GM19467 (cell line): ENCODE results near the gene NOS1.
"Not testable (repeated sequence)": the region's sequence is repeated elsewhere in the genome, so short reads cannot be mapped to it uniquely, and the experiment has no call there.

Experiments used
- ATAC-seq: cut with Tn5 transposase; IDR thresholded peaks from one replicate; pipeline ENCODE4 v1.9.1; 2021; ENCODE audit warnings: mild to moderate bottlenecking, moderate library complexity; ENCODE audit not compliant: unreplicated experiment

The NOS1 gene

DNA sequence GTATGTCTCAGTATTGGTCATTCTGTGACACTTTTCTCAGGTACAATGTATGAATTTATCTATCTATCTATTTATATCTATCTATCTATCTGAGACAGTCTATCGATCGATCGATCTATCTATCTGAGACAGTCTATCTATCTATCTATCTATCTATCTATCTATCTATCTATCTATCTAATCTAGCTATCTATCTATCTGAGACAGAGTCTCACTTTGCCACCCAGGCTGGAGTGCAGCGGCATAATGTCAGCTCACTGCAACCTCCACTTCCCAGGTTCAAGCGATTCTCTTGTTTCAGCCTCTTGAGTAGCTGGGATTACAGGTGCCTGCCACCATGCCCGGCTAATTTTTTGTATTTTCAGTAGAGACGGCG is 180.0 kb downstream of the NOS1 start:
- ATAC-seq, result not testable (repeated sequence)

- ATAC-seq, result no peak
Observed at GRCh38 chr12:117180758-117181467, 180.5 kb downstream of the NOS1 start.

GRCh38 chr12:117178745-117179144 is 182.7 kb downstream of the NOS1 start:
- ATAC-seq, result no peak

GRCh38 chr12:117178301-117178700 is 183.1 kb downstream of the NOS1 start:
- no peak for ATAC-seq

DNA sequence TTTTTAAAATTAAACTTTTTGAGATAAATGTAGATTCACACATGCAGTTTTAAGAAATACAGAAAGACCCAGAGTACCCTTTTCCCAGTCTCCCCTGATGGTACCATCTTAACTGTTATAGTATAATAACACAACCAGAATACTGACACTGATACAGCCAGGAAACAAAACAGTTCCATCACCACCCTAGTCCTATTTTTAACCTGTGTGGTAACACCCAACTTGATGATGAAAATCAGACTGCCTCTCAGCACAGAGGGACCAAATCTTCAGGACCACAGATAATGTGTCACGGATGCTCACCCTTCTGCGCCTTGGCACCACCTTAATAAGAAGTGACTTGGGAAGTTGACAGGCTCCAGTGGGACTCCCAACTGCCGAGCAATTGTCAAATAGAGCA is 189.3 kb downstream of the NOS1 start:
- no peak for ATAC-seq

DNA sequence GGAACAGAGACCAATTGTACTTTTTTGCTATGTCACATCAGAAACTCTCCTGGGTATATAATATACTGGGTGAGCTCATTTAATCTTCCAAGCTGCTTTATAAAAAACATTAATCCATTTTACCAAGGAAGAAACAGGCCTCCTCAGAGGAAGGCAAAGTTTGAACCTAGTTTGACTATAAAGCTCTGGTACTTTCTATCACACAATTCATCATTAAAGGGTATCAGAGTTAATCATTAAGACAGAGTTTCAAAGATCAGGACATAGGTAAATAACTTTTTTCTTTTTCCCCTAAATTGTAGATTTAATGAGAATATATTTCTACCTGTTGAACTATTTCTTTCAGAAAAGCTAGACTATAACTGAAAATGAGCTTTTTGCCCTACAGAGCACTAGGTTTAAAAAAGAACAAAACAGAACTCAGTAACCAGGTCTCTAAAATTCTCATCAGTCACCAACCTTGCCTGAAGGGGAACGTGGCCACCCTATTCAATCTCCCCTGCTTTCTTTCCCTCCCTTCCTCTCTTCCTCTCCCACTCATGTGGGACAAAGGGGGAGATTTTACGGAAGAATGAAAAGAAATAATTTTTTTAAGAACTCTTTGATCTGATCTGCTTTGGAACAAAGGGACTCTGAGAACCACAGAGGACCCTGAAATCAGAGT is 189.8 kb downstream of the NOS1 start:
- ATAC-seq, result no peak

GRCh38 chr12:117169548-117169947 is 191.9 kb downstream of the NOS1 start:
- no peak for ATAC-seq

GRCh38 chr12:117168976-117169375 is 192.4 kb downstream of the NOS1 start:
- no peak for ATAC-seq

DNA sequence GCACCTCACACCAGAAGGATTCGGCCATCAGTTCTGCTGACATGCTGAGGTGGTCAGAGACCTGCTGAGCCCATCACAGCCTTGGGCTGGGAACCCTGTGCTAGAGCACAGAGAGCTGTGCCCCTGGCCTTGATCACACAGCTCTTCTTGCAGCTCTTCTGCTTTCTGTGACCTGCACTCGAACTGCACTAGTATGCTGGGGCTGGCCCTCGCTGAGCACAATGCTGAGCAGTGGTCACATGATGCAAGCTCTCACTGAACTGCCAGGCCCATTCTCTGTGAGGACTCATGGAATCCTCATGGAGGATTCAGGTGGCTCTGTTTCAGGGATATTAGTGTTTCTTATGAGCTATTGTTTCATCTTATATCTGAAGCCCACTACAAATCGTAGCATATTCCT is 193.7 kb downstream of the NOS1 start:
- ATAC-seq, result no peak

DNA sequence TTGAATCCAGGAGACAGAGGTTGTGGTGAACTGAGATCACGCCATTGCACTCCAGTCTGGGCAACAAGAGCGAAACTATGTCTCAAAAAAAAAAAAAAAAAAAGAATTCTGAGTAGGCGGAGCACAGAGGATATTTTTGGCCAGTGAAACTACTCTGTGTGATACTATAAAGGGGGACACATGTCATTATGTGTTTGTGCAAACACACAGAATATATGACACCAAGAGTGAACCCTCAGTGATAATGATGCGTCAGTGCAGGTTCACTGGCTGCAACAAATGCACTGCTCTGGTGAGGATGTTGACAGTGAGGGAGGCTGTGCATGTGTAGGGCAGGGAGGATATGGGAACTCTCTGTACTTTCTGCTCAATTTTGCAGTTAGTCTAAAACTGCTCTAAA is 195.3 kb downstream of the NOS1 start:
- no peak for ATAC-seq

GRCh38 chr12:117165342-117165741 is 196.1 kb downstream of the NOS1 start:
- no peak for ATAC-seq

GRCh38 chr12:117162633-117163032 is 198.8 kb downstream of the NOS1 start:
- no peak for ATAC-seq

DNA sequence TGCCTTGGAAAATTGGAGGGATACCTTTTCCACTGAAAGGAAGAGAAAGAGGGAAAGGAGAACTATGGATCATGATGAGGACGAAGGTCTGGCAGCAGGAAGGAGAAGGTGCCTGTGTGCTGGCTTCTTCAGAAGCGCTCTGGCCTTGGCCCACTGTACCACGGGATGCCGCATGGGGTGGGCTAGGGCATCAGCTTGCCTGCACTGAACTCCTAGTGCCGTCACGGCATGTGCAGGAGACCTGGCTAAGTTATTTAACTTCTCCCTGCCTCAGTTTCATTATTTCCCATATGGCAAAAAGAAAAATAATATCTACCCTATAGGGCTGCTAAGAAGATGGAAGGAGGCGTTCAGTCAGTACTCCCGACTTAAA is 199.3 kb downstream of the NOS1 start:
- ATAC-seq, result no peak

DNA sequence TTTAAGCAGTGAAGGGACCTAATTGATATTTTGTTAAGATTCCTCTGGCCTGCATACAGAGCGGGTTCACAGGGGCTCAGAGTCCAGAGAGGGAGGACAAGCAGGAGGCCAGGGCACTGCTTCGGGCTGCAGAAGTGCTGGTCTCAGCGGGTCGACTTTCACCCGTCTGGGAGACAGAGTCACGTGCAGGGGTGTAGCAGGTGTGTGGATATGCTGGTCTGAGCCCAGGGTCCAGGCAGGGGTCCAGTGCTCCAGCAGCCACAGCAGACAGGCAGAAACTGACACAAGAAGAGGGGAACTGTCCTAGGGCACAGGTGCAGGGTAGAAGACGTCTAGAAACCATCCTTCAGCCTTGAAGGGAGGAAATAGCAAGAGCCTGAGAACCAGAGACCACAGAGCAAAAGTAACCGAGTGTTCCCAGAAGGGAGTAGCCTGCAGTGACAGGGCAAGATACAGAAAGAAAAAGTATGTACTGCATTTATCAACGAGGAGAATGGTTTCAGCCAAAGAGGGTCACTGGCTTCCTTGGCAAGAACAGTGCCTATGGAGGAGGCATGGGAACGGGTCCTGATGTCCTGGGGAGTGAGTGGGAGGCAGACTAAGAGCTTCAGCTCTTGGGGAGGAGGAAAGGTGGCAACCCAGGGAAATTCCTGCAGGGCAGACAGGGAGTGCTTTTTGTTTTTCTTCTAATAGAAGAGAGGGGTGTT is 199.8 kb downstream of the NOS1 start:
- ATAC-seq, result no peak

- no peak for ATAC-seq
Observed at GRCh38 chr12:117159674-117160073, 201.8 kb downstream of the NOS1 start.

DNA sequence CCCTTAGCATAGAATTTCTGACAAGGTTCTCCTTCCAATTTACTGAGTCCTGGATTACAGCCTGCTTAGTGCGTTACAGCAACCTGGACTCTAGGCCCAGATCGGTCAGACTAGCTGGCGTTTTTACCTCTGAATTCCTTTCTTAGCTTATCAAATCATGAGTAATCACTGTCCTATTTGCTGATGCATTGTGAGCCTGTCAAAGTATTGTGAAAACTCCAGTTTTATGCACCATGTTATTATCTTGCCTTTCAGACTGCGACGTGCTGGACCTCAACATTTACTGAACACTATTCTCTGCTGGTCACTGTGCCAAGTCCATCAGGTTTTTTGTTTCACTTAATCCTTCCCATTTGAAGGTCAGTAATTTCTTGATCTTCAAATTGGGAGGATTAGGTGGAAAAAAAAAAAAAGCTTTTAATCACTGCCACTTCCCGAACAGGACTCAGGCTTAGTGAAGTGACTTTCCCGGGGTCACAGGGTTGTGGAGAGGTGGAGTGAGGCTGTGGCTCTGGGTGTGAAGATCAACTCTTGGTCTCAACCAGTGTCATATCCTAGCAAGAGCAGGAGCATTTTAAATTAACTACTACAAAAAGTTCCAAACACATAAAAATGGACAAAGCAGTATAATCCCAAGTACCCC is 202.4 kb downstream of the NOS1 start:
- no peak for ATAC-seq
